PC-3 (cell line): Measurements from ENCODE around the gene MAT2B. TPM values are rescaled to one million over a fixed set of nuclear protein-coding genes. Genes with fewer than 3 reads are reported as not detected.

ENCODE experiments used
- ATAC-seq: fragments of 200-7000 bp; cut with Tn5 transposase; 2 replicates; pipeline ENCODE4 v1.9.1; 2020; ENCODE audit warnings: mild to moderate bottlenecking, moderate library complexity
- BruUV-seq: library from RNA; stranded (reverse); fragments of 400-500 nt; replicated peaks from 2 replicates; lab custom pipeline; 2021; lab: Mats Ljungman, UMichigan
- CTCF ChIA-PET: fragments of 300-600 bp; sonication (Branson Sonifier 250); formaldehyde crosslinking; loops from one replicate; lab custom pipeline; 2022; ENCODE audit warnings: antibody characterized with exemption; lab: Charles Lee
- POLR2A ChIA-PET: fragments of 300-600 bp; sonication (Branson Sonifier 250); formaldehyde crosslinking; loops from one replicate; lab custom pipeline; 2022; ENCODE audit warnings: antibody characterized with exemption; ENCODE audit not compliant: unreplicated experiment; lab: Charles Lee
- DNase-seq: peaks from one replicate; pipeline ENCODE4 v3.0.0-alpha.2; 2015
- H2AFZ ChIP-seq: fragments of 300-600 bp; sonication (generic); 2 replicates; pipeline ENCODE4 v1.6.0; 2016; ENCODE audit warnings: antibody characterized with exemption, low read length
- H3F3A ChIP-seq: fragments of 300-600 bp; sonication (generic); one replicate; pipeline ENCODE4 v1.6.0; 2017; ENCODE audit warnings: antibody characterized with exemption, low read length, control low read depth, mild to moderate bottlenecking; ENCODE audit not compliant: unreplicated experiment
- H3K27ac ChIP-seq: fragments of 300-600 bp; sonication (generic); 2 replicates; pipeline ENCODE4 v1.5.1; 2016; ENCODE audit warnings: mild to moderate bottlenecking, low read length
- H3K27me3 ChIP-seq: fragments of 300-600 bp; sonication (generic); 2 replicates; pipeline ENCODE4 v1.6.1; 2016; ENCODE audit warnings: low read length, mixed read lengths
- H3K36me3 ChIP-seq: fragments of 300-600 bp; sonication (generic); 2 replicates; pipeline ENCODE4 v1.6.1; 2016; ENCODE audit warnings: low read depth, mixed run types, low read length, mixed read lengths
- H3K4me1 ChIP-seq: fragments of 300-600 bp; sonication (generic); 2 replicates; pipeline ENCODE4 v1.5.1; 2016; ENCODE audit warnings: low read length; ENCODE audit not compliant: insufficient read depth
- H3K4me2 ChIP-seq: fragments of 300-600 bp; sonication (generic); 2 replicates; pipeline ENCODE4 v1.6.0; 2016; ENCODE audit warnings: low read length
- H3K4me3 ChIP-seq: fragments of 300-600 bp; sonication (generic); 2 replicates; pipeline ENCODE4 v1.5.1; 2016; ENCODE audit warnings: mild to moderate bottlenecking, low read length, mixed read lengths
- H3K79me2 ChIP-seq: fragments of 300-600 bp; sonication (generic); 2 replicates; pipeline ENCODE4 v1.6.1; 2017; ENCODE audit warnings: low read length, mixed read lengths
- H3K9ac ChIP-seq: fragments of 300-600 bp; sonication (generic); 2 replicates; pipeline ENCODE4 v1.6.0; 2016; ENCODE audit warnings: mild to moderate bottlenecking, low read length
- H3K9me2 ChIP-seq: fragments of 300-600 bp; sonication (generic); replicated peaks from 2 replicates; pipeline ENCODE4 v1.6.1; 2016; ENCODE audit warnings: mixed run types, low read length, mixed read lengths
- H3K9me3 ChIP-seq: fragments of 300-600 bp; sonication (generic); 2 replicates; pipeline ENCODE4 v1.6.1; 2016; ENCODE audit warnings: low read length, mixed read lengths
- H4K20me1 ChIP-seq: fragments of 300-600 bp; sonication (generic); 2 replicates; pipeline ENCODE4 v1.6.1; 2016; ENCODE audit warnings: low read length, mixed read lengths
- EZH2 ChIP-seq: fragments of 300-600 bp; sonication (generic); IDR thresholded peaks from one replicate; pipeline ENCODE4 v1.6.1; 2017; ENCODE audit warnings: antibody characterized with exemption, mild to moderate bottlenecking, low read length; ENCODE audit not compliant: unreplicated experiment
- EZH2phosphoT487 ChIP-seq: fragments of 300-600 bp; sonication (generic); IDR thresholded peaks from 2 replicates; pipeline ENCODE4 v1.6.1; 2018; ENCODE audit warnings: mild to moderate bottlenecking, antibody characterized with exemption, low read length, borderline replicate concordance
- intact Hi-C: fragments of 100-400 bp; cut with micrococcal nuclease; formaldehyde crosslinking; loops from 2 replicates; pipeline ENCODE4 v1.9.0; 2023
- total RNA-seq: library from RNA; depleted of rRNA; stranded (reverse); fragments of >200 nt; gene quantifications from 2 replicates; pipeline ENCODE4 v1.2.3, GENCODE V29; 2014
- TF ChIP-seq, protein P1 (sequence below): fragments of 300-600 bp; sonication (generic); conservative IDR thresholded peaks from 2 replicates; pipeline ENCODE4 v1.5.1; 2017; ENCODE audit warnings: antibody characterized with exemption, low read depth, mild to moderate bottlenecking, low read length

MAT2B gene
- total RNA-seq, 1 experiment from 2014 or later: 24.3 TPM

DNA sequence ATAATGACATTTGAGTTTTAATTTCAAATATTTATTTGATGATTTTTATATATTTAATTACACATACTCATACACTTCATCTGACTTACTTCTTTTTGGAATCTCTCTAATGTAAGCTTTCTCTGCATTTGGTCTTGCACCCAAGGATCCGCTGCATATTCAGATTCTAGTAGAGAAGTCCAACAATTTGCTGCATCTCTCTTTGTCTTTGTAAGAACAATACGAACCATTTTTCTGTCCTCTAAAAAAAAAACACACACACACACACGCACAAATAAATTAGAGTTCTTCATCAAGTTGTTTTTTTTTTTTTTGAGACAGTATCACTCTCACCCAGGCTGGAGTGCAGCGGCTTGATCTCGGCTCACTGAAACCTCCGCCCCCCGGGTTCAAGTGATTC, 48.6 kb upstream of the MAT2B start:
- peak overlapping the region; percentile 96; the same call in 1 of the 2 replicates for H3K4me2 ChIP-seq
- POLR2A ChIA-PET: no interaction called here
- DNase-seq (no peak), ATAC-seq (no peak)
- H3K9ac ChIP-seq: no peak overlapping the region
- peaks cover 4% of the 10 kb centered on the region for H3K4me1 ChIP-seq
- H3K27me3 ChIP-seq: no peaks in the 10 kb centered on the region
- H3F3A ChIP-seq: no peaks in the 10 kb centered on the region
- H3K9me3 ChIP-seq: no peaks in the 10 kb centered on the region
- no peaks in the 10 kb centered on the region; the same call in 1 of the 2 replicates for H4K20me1 ChIP-seq
- H3K9me2 ChIP-seq: no peaks in the 10 kb centered on the region
- intact Hi-C loops: no loop called here
- no peak overlapping the region for H3K4me3 ChIP-seq
- H2AFZ ChIP-seq: no peak overlapping the region
- no peak overlapping the region for H3K27ac ChIP-seq
- peaks cover 16% of the 10 kb centered on the region for H3K36me3 ChIP-seq
- CTCF ChIA-PET: no interaction called here
- TF ChIP-seq, protein P1, sequence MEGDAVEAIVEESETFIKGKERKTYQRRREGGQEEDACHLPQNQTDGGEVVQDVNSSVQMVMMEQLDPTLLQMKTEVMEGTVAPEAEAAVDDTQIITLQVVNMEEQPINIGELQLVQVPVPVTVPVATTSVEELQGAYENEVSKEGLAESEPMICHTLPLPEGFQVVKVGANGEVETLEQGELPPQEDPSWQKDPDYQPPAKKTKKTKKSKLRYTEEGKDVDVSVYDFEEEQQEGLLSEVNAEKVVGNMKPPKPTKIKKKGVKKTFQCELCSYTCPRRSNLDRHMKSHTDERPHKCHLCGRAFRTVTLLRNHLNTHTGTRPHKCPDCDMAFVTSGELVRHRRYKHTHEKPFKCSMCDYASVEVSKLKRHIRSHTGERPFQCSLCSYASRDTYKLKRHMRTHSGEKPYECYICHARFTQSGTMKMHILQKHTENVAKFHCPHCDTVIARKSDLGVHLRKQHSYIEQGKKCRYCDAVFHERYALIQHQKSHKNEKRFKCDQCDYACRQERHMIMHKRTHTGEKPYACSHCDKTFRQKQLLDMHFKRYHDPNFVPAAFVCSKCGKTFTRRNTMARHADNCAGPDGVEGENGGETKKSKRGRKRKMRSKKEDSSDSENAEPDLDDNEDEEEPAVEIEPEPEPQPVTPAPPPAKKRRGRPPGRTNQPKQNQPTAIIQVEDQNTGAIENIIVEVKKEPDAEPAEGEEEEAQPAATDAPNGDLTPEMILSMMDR: no peak
- TF ChIP-seq EZH2phosphoT487 (no peak), EZH2 (no peak)
- BruUV-seq: no TSS peak
- peaks cover 68% of the 10 kb centered on the region for H3K79me2 ChIP-seq

- ATAC-seq (no peak), DNase-seq (no peak)
- Histone ChIP-seq H3K9me3 (no peaks in the 10 kb centered on the region), H4K20me1 (no peaks in the 10 kb centered on the region; the same call in 1 of the 2 replicates), H3K36me3 (peaks cover 9% of the 10 kb centered on the region), H3K4me2 (peak overlapping the region; percentile 96), H3K4me3 (peak overlapping the region; percentile 78), H3K79me2 (peaks cover 88% of the 10 kb centered on the region), H3F3A (no peaks in the 10 kb centered on the region), H3K9ac (peak overlapping the region; percentile 98), H3K27ac (peak overlapping the region; percentile 99; the same call in 1 of the 2 replicates), H3K4me1 (peaks cover 13% of the 10 kb centered on the region), H3K27me3 (no peaks in the 10 kb centered on the region), H2AFZ (peak overlapping the region; percentile 98), H3K9me2 (no peaks in the 10 kb centered on the region)
- POLR2A ChIA-PET: interaction anchor here (0.9 kb wide), 1 partner anchor 19 kb away, joined by 3 read pairs; no protein-coding TSS in a partner anchor
- TF ChIP-seq EZH2phosphoT487 (no peak), EZH2 (no peak)
- TF ChIP-seq, protein P1: no peak
- no TSS peak for BruUV-seq
- CTCF ChIA-PET: no interaction called here
- intact Hi-C loops: no loop called here
Observed at GRCh38 chr5:163458778-163459385, 46.5 kb upstream of the MAT2B start.

DNA sequence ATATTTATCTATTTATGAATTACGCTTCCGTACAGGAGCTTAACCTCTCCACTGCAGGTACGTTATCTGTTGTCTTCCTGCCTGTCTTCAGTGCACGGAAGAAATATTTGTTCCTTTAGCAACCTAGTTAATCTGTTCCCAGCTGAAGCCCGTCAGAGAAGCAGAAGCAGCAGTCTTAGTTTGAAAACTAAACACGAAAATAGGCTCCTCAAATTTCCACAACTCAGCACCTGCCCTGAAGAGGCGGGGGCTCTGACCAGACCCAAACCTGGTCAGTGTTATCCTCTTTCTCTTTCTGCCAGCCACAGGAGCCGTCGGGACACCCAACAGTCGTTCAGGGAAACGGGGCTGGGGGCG, 46.0 kb upstream of the MAT2B start:
- CTCF ChIA-PET: no interaction called here
- ATAC-seq: peak; percentile 11
- peak overlapping the region; percentile 99 for H3K27ac ChIP-seq

More for the DNA sequence above, 46.0 kb upstream of the MAT2B start:
- Histone ChIP-seq H3K9me2 (no peaks in the 10 kb centered on the region), H2AFZ (peak overlapping the region; percentile 98), H3K9ac (peak overlapping the region; percentile 98), H3K4me3 (peak overlapping the region; percentile 78), H3K36me3 (peaks cover 11% of the 10 kb centered on the region), H3K9me3 (no peaks in the 10 kb centered on the region), H3K79me2 (peaks cover 94% of the 10 kb centered on the region), H3F3A (no peaks in the 10 kb centered on the region), H3K4me1 (peaks cover 13% of the 10 kb centered on the region), H3K4me2 (peak overlapping the region; percentile 96), H3K27me3 (no peaks in the 10 kb centered on the region), H4K20me1 (no peaks in the 10 kb centered on the region; the same call in 1 of the 2 replicates)
- POLR2A ChIA-PET: interaction anchor here (0.7 to 0.9 kb wide), 2 partner anchors 18 to 37 kb away, joined by 3 read pairs; no protein-coding TSS in a partner anchor
- intact Hi-C loops: no loop called here
- TSS peak; percentile 67 for BruUV-seq
- TF ChIP-seq, protein P1: no peak
- TF ChIP-seq EZH2phosphoT487: no peak
- DNase-seq: no peak
